HG03469 (cell line): Measurements from ENCODE around the gene GNAI2.

Experiments used
- ATAC-seq: cut with Tn5 transposase; IDR thresholded peaks from one replicate; pipeline ENCODE4 v1.9.1; 2021; ENCODE audit warnings: mild to moderate bottlenecking, moderate library complexity, moderate number of reproducible peaks; ENCODE audit not compliant: unreplicated experiment

GNAI2 gene

DNA sequence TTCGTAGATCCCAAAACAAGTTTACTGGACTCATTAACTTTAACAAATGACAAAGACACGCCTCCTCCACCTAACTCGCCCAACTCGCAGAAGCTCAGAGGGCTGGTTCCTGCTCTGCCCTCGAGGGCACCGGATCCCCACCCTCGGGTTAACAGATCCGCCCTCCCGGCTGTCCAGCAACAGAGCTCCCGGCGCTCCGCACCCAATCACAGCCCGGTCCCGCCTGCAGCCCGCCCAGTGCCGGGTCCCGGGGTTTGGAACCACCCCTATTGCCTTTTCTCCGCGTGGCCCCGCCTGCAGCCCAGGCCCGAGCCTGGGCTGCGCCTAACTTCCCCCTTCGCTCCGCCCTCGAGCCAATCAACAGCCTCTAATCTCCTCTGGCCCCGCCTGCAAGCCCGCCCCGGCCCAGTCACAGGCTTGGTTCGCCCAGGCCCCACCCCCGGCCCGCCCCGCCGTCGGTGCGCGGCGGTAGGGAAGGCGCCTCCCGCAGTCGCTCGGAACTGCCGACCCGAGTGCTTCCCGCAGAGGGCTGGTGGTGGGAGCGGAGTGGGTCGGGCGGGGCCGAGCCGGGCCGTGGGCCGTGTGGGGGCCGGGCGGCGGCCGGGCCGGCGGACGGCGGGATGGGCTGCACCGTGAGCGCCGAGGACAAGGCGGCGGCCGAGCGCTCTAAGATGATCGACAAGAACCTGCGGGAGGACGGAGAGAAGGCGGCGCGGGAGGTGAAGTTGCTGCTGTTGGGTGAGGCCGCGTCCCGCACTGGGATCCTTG, at the start of gene GNAI2:
Gene GNAI2 (plus strand): TSS at position 489 of the 768 bp plus-strand sequence. CDS start 132 bp downstream, at position 621.
- ATAC-seq, result peak; percentile 81

DNA sequence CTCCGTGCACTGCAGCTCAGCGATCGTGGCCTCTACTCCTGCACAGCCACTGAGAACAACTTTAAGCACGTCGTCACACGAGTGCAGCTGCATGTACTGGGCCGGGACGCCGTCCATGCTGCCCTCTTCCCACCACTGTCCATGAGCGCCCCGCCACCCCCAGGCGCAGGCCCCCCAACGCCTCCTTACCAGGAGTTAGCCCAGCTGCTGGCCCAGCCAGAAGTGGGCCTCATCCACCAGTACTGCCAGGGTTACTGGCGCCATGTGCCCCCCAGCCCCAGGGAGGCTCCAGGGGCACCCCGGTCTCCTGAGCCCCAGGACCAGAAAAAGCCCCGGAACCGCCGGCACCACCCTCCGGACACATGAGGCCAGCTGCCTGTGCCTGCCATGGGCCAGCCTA, 48.3 kb upstream of the GNAI2 start:
- no peak for ATAC-seq

DNA sequence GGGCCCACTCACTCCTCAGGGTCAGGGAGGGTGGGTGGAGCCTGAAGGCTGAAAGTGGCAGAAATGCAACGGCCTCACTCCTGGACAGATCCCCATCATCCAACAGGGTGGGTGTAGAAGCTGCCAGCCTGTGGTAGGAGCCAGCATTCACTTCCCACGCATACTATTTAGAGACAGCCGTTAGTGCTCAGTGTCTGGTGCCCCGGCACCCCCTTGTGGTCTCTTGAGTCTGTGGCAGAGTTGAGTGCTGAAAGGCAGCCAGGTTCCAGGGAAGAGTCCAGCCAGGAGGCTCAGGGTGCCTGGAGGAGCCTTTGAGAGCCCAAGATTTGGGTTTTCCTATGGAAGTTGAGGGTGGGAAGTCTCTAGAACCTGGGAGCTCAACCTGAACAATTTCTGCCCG, 46.7 kb upstream of the GNAI2 start:
- ATAC-seq, result no peak

DNA sequence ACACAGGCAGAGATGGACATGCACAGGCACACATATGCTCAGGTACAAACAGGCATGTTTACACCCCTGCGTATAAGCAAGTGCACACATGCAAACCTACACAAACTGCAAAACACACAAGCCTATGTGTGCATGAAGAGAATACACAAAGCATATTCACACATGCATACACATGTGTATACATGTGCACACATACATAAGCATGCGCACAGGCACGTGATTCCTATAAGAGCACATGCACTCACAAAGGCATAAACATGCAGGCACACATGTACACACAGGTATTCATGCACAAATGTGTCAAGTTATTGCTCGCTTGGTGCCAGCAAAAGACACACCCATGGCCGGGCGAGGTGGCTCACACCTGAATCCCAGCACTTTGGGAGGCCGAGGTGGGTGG, 46.0 kb upstream of the GNAI2 start:
- ATAC-seq, result no peak

DNA sequence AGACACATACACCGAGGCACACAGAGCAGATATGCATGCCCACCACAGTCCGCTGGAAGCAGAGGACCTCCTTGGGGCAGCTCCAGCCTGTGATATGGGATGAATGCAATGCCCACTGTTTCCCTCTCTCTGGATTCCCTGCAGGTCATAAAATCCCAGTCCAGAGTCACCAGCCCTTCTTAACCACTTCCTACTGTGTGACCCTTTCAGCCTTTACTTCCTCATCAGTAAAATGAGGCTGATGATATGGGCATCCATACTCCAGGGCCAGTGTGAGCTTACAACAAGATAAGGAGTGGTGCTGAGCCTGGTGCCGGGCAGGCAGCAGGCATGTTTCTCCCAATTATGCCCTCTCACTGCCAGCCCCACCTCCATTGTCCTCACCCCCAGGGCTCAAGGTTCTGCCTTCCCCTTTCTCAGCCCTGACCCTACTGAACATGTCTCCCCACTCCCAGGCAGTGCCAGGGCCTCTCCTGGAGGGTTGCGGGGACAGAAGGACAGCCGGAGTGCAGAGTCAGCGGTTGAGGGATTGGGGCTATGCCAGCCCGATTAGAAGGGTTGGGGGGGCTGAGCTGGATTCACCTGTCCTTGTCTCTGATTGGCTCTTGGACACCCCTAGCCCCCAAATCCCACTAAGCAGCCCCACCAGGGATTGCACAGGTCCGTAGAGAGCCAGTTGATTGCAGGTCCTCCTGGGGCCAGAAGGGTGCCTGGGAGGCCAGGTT, 44.9 kb upstream of the GNAI2 start, which contains the start of gene GNAT1:
Gene GNAT1 (plus strand): TSS at position 675 of the 725 bp plus-strand sequence. CDS start 116 bp downstream, outside the sequence.
- ATAC-seq, result no peak

DNA sequence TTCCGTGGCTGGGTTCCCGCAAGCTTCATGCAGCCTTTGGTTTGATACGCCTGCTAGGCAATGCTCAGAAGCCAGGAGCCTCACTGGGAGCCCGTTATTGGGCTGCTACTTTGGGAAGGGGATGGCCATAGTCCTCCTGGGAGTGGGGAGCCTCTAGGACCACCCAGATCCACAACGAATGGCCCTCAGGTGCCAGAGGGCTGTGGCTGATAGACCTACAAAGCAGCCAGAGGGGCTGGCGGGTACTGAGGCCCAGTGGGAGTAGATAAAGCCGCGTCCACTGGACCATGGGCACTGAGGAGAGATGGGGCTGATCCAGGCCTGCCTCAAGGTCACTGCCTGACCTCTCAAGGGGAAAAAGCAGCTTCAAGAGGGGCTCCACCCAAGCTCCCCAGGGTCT, 43.9 kb upstream of the GNAI2 start:
- ATAC-seq, result no peak

DNA sequence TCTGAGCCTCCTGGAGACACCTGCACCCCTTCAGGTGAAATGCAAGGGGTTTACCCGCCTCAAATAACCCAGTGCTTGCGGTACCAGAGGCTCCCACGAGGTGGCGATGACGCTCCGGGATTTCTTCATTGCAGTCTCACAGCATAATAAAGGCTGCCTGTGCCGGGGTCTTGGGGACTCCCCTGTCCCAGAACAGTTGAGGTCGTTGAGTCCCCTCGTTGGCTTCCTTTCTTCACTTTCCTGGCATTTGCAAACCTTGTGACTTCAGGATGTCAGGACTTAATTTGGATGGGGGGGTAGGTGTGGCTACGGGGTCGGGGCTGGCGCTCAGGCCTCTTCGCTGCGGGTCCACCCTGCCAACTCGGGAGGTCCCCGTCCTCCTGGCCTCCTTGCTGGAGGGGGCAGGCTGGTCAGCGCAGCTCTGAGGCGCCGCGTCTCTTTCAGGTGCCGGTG, 43.3 kb upstream of the GNAI2 start:
- ATAC-seq, result no peak

DNA sequence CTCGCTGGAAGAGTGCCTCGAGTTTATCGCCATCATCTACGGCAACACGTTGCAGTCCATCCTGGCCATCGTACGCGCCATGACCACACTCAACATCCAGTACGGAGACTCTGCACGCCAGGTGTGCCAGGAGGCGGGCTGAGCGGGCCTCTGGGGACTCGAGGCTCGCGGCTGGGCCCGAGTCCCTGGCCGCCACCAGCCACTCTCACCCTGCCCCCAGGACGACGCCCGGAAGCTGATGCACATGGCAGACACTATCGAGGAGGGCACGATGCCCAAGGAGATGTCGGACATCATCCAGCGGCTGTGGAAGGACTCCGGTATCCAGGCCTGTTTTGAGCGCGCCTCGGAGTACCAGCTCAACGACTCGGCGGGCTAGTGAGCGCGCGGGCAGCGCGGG, 42.7 kb upstream of the GNAI2 start:
- ATAC-seq, result no peak

DNA sequence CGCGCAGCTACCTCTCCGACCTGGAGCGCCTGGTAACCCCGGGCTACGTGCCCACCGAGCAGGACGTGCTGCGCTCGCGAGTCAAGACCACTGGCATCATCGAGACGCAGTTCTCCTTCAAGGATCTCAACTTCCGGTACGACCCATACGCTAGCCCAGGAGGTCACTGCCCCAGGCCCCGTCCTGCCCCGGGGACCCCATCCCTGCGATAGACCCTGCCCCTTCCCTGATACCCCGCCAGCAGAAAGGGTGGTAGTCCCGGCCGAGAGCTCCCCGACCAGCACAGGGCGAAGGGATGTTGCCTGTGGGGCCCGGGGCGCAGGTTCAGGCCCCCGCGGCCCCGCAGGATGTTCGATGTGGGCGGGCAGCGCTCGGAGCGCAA, 42.3 kb upstream of the GNAI2 start:
- no peak for ATAC-seq

DNA sequence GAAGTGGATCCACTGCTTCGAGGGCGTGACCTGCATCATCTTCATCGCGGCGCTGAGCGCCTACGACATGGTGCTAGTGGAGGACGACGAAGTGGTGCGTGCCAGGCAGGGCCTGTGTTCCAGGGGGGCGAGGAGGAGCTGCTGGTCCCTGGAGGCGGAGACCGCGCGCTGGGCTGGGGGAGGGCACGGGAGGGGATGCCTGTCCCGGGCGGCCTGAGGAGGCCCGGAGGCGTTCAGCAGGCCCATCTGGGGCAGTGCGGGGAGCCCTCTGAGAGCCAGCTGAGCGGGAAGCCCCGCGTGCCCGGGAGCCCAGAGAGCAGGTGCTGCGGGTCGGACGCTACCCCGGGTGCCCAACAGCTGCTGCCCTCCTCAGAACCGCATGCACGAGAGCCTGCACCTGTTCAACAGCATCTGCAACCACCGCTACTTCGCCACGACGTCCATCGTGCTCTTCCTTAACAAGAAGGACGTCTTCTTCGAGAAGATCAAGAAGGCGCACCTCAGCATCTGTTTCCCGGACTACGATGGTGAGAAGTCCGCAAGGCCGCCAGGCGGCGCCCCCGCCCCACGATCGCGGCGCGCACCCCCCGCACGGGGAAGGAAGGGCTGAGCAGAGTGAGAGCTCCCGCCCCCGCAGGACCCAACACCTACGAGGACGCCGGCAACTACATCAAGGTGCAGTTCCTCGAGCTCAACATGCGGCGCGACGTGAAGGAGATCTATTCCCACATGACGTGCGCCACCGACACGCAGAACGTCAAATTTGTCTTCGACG, 41.7 kb upstream of the GNAI2 start:
- ATAC-seq, result no peak

DNA sequence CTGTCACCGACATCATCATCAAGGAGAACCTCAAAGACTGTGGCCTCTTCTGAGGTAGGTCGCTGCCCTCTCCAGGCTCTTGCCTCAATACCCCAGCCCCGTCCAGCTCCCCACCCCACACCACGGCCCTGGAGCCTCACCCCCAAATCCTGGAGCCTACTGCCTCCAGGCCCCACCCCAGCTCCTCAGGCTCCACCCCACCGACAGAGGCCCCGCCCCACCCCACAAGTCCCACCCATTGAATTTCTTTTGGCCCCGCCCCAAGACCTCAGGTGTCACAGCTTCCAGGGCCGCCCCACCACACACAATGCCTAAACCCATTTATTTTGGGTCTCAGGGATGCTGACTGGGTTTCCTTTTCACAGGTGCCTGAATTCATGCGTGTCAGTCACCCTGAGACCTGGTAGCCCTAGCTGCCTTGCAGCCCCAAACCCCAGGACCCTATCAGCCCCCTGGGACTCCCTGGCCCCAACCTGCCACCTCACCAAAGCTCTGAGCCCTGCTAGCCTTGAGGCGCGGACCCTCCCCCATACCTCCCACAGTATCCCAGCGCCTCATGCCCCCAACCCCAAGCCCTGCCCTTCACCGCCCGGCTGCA, 41.0 kb upstream of the GNAI2 start:
- no peak for ATAC-seq

DNA sequence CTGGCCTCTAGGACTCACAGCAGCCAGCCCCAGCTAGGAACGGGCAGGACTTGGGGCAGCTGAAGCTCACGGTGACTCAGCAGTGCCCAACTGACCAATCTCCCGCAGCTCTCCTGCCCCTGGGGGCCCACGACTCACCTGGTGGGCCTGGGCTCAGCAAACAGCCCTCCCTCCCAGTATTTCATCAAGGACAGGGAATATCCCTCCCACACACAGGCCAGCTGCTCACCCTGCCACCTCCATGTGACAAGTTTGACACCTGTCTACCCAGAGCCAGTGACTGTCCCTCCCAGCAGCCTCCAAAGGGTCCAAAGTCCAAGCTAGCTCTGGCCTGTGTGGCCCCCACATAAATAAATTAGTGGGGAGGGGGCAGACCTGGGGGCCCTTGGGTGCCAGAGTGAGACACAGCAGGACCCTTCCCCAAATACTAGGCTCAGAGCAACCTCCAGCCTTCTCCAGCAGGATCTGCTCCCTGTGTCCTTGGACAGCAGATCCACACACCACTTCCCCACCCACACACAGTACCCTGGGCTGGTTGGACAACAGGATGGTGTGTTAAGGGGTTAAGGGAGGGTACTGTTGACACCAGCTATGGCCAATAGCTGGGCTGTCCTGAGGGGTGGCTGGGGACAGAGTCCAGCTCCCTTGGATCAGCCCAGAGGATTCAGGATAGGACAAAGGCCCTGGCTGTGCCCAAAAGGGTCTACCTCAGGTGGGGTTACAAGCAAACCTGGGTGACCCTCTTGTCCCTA, 40.3 kb upstream of the GNAI2 start:
- ATAC-seq, result no peak

DNA sequence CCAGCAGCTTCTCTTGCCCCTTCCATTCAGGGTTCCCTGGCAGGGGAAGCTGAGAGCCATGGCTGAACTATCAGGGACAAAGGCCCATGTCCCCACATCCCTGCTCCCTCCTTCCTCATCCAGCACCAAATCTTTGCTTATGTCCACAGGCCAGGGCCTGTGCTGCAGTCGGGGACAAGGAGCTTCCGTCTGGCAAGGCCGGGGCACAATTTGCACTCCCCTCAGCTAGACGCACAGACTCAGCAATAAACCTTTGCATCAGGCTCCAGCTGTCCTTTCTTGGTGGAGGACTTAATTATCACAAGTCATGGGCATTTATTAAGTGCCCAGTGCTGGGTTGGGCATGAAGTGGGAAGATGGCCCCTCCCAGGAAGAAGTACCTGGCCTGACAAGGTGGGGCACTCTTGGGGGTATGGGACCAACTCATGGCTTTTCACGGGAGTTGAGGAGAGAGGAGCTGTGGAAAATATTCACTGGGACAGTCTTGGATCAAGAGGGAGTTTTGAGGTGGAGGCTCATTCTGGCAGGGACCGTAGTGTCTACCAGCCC, 39.7 kb upstream of the GNAI2 start:
- no peak for ATAC-seq

DNA sequence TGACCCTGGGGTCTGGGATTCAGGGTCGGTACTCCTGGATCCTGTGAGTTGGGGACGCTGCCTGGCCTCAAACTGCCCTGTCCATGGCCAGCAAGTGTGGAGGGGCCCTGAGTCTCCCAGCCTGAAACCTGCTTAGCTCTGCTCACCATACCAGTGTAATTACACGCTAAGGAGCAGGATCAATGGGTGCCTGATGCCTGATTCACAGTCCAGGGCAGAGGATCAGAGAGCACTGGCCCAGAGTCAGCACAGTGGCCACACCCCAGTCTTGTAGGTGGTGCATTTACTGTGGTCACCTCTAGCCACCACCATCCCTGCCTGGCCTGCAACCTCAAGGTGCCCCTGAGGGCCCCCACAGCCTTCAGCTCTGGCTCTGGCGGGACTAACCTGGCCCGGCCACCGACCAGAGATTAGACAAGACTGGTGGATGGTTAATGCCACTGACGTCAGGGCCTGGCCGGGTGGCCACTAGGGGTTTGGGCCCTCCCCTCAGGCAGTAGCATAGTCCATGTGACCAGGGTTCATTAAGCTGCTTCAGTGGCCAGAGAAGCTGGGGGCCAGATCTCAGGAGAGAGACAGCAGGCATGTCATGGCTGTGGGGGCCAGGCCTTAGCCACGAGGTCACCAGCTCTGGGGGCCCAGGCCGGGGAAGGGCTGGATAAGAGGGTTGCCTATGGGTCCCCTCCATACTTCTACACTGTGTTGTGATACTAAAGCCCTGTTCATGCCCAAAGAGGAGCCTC, 34.3 kb upstream of the GNAI2 start:
- ATAC-seq, result no peak

DNA sequence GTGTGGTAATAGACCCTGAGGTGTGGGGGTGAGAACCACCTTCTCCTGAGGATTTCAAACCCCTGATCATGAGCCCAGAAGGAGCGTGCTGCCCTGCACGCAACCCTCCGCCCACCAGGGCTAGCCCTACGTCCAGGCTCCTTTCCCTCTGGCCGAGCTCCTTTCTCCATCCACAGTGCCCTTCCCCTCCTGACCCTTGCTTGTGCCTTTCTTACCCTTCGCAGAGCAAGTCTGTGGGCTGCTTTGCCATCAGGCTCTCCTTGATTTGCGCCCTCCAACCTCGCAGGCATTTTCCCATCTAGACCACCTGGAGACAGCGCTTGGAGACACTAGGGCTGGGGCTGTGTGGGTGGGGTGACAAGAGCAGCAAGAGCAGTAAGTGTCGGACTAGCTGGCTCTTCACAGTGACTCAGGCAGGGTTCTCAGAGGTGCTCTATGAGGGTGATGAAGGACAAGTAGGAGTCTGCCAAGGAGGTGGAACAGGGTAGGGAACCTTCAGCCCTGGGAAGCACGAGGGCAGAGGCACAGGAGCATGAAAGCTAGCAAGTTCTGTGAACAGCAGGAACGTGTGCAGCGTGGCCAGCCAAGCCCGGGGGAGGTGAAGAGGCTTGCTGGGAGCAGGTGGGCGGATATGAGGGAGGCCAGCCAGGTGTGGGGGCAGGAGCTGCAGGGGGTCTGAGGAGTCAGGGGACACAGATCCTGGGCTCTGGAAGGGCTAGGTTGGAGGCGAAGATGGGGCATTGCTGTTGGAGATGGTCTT, 33.5 kb upstream of the GNAI2 start:
- no peak for ATAC-seq

DNA sequence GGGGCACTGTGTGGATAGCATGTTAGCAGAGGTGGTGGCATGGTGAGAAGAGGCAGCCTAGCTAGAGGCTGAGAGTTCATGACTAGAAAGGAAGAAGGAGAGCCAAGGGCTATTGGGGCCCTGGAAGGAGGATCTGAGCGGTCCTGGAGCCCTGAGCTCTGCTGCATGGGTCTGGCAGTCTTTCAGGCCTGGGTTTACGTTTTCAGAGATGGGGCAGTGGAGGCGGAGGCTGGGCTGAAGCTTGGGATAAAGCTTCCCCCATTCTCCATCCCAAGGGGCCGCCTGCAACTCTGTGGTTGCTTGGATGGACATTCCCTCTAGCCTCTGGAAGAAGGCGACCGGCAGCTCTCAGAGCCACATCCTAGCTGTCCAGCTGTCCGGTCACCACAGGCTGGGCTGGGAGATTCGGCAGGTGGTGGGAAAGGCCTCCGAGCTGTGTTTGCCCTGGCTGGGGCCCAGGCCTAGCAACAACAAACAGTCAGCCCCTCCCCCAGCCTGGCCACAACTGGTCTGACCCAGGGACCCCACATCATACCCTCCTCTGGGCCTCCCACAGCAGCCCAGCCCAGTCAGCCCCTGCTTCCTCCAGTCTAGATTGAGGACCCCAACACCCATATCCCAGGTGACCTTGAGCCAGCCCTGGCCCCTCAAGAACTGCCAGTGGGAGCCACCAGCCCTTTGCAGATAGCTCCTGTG, 32.7 kb upstream of the GNAI2 start:
- no peak for ATAC-seq

DNA sequence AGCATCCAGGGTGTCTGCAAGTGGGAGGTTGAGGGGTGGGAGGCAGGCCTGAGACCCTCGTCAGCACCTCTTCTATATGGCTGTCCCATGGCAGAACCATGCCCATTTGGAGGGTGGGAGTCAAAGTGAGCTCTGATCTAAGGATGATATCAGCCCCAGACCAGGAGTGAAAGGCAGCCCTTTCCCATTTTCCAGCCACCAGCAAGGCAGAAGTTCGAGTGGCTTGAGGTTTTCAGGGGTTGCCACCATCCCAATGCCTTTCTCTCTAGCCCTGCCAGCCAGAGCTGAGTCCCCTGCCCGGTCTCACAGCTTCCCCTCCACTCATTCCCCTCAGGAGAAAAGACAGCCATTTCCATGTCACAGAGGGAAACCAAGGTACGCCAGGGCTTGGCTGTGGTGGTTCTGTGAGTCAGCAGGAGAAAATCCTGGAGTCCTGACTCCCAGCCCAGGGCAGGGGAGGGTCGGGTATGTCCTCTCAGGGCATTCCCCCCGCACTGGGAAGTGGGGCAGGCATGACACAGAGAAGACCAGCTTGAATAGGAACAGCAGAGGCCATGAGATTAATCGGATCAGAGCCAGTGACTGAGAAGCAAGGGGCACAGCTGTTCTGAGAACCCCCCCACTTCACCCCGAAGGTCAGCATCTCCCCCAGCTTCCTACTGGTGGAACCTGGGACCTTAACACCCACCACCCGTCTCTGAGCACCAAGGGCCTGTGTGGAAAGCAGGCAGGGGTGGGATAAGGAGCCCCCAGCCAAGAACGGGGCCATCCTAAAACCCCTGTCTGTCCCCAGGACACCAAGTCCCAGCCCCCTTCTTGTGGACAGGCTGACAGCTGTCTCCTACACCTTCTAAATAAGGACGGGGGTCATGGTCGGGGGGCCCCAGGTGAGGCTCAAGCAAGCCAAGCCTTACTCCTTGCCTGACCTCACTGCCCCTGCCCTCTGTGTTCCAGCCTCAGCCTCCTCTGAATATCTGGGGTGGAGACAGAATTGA, 31.9 kb upstream of the GNAI2 start:
- ATAC-seq, result no peak
